Measurements from ENCODE around the gene PCDHGC3. TPM values are rescaled to one million over a fixed set of nuclear protein-coding genes. Genes with fewer than 3 reads are reported as not detected.

PCDHGC3 gene
- total and polyA plus RNA-seq, 4 donors: 3.7 to 11.0 (median 6.2) TPM

GRCh38 chr5:141491323-141492167 is 15.8 kb downstream of the PCDHGC3 start:
- TF ChIP-seq FOXA2 (IDR thresholded peaks at IDR 0.05): no peak
- no peak for TF ChIP-seq ZBTB33 (IDR thresholded peaks at IDR 0.05)
- TF ChIP-seq FOXA1 (IDR thresholded peaks at IDR 0.05): no peak
- no peak for TF ChIP-seq ATF3 (IDR thresholded peaks at IDR 0.05)
- no peak for TF ChIP-seq MAX (IDR thresholded peaks at IDR 0.05)
- no peak for TF ChIP-seq RXRA (IDR thresholded peaks at IDR 0.05)
- TF ChIP-seq EGR1 (IDR thresholded peaks at IDR 0.05; ENCODE audit: low read depth in 2 of 2): no peak
- no peak for TF ChIP-seq GABPA (IDR thresholded peaks at IDR 0.05 in 1 of 2, conservative IDR thresholded peaks at IDR 0.05 in 1 of 2)
- no peak for TF ChIP-seq HNF4G (IDR thresholded peaks at IDR 0.05)
- TF ChIP-seq TAF1 (conservative IDR thresholded peaks at IDR 0.05): no peak
- TF ChIP-seq RAD21 (IDR thresholded peaks at IDR 0.05): no peak
- no peak for TF ChIP-seq HNF4A (conservative IDR thresholded peaks at IDR 0.05)
- no peak for TF ChIP-seq JUND (IDR thresholded peaks at IDR 0.05)
- TF ChIP-seq NR2F2 (IDR thresholded peaks at IDR 0.05): no peak
- no peak for TF ChIP-seq REST (IDR thresholded peaks at IDR 0.05)
- TF ChIP-seq SP1 (IDR thresholded peaks at IDR 0.05): no peak
- TF ChIP-seq YY1 (IDR thresholded peaks at IDR 0.05): no peak
- Histone ChIP-seq H3K9me3 (ENCODE audit: control insufficient read depth in 4 of 4, low read length in 3 of 4) (peaks cover 0 to 2% (median 0%) of the 10 kb centered on the region in 4 donors), H3K4me3 (ENCODE audit: low read depth in 1 of 3, low read length in 3 of 3) (peak overlapping the region in 1 of 3 donors; percentile 5), H3K27me3 (ENCODE audit: control insufficient read depth in 4 of 4, insufficient read depth in 4 of 4, low read length in 3 of 4) (no peaks in the 10 kb centered on the region), H3K36me3 (ENCODE audit: control insufficient read depth in 4 of 4, insufficient read depth in 3 of 4, low read depth in 1 of 4, low read length in 3 of 4) (no peaks in the 10 kb centered on the region), H3K27ac (ENCODE audit: low read depth in 1 of 2, low read length in 2 of 2) (no peak overlapping the region), H3K9ac (ENCODE audit: low read depth in 1 of 2, low read length in 2 of 2) (no peak overlapping the region), H3K4me1 (ENCODE audit: control insufficient read depth in 4 of 4, insufficient read depth in 4 of 4, low read length in 3 of 4) (peaks cover 0 to 9% (median 4%) of the 10 kb centered on the region in 4 donors)
- 28% methylated on average over 66 of the region's 66 CpGs for whole genome bisulfite sequencing
- DNase-seq (ENCODE audit: low spot score): no peak

All from liver (tissue), 9 donors.